ENCODE data around the gene MYOD1.

MYOD1 gene

GRCh38 chr11:17751558-17751957 lies 32.2 kb downstream of the MYOD1 start:
- DNase-seq, result no peak

- DNase-seq, result no peak
Measured at GRCh38 chr11:17752144-17752543, 32.8 kb downstream of the MYOD1 start.

DNA sequence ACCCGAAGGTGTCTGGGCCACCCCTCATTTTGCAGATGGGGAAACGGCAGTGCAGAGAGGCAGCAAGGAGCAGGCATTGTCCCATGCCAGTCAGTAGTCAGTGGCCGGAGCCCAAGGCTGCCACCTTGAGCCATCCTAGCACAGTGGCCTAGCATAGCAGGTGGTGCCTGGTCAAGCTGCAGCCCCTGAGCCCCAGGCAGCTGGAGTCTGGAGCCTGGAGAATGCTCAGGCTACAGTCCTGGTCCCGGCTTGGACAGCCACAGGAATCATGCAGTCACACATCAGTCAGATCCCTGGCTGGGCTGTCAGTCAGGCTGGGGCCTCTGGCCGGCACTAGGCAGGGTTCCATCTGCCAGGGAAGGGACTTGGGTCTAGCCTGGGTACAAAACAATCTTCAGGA lies 33.8 kb downstream of the MYOD1 start:
- DNase-seq, result no peak

GRCh38 chr11:17753641-17754040 lies 34.3 kb downstream of the MYOD1 start:
- DNase-seq, result no peak

GRCh38 chr11:17755891-17756290 lies 36.5 kb downstream of the MYOD1 start:
- DNase-seq, result no peak

- no peak for DNase-seq
Measured at GRCh38 chr11:17760102-17761029, 41.0 kb downstream of the MYOD1 start.

DNA sequence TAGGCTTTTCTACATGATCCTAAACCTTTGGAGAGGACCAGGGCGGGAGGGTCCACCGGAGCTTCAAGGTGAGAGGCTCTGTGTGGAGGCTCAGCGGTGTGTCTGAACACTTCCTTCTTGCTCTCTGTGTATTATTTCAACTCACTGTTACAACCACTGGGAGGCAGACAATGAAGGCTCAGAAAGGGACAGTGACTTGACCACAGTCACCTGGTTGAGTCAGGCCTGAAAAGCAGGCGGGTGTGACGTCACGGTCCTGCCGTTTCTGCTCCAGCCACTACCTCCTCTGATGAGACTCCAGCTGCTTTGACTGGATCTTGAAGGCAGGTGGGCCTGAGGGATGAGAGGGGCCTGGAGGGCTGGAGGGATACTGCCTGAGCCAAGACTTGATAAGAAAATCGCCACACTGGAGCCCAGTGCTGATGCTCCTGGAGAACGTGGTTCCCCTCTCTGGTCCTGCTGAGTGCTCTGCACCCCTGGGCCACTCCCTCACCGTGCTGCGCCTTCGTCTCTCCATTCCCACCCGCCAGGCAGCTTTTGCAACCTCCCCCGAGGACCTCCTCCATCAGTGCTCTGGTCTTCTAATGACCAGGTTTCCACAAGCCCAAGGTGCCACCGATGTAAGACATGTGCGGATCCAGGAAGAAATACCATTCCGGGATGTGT lies 43.1 kb downstream of the MYOD1 start:
- DNase-seq, result no peak

GRCh38 chr11:17763244-17763643 lies 43.9 kb downstream of the MYOD1 start:
- DNase-seq, result no peak

- no peak for DNase-seq
Measured at GRCh38 chr11:17763703-17764102, 44.3 kb downstream of the MYOD1 start.

GRCh38 chr11:17764446-17765218 lies 45.3 kb downstream of the MYOD1 start:
- no peak for DNase-seq

GRCh38 chr11:17765356-17766072 lies 46.1 kb downstream of the MYOD1 start:
- DNase-seq, result no peak

GRCh38 chr11:17766073-17766359 lies 46.6 kb downstream of the MYOD1 start:
- DNase-seq, result no peak

DNA sequence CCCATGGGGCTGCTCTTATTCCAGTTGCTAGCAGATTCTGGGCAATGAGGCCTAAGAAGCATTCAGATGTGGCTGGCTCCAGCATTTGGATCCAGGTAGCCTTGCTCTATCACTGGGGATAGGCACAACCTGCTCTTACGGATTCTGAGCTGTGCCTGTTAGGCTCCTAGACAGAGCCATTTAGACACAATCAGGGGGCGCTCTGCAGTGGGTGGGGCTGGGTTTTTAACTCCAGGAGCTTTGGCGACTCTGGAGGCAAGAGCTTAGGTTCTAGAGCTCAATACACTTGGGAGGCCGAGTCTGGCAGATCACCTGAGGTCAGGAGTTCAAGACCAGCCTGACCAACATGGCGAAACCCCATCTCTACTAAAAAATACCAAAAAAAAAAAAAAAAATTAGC lies 47.2 kb downstream of the MYOD1 start:
- no peak for DNase-seq

GRCh38 chr11:17767301-17767885 lies 48.0 kb downstream of the MYOD1 start:
- no peak for DNase-seq

- no peak for DNase-seq
Measured at GRCh38 chr11:17767914-17768313, 48.5 kb downstream of the MYOD1 start.

DNA sequence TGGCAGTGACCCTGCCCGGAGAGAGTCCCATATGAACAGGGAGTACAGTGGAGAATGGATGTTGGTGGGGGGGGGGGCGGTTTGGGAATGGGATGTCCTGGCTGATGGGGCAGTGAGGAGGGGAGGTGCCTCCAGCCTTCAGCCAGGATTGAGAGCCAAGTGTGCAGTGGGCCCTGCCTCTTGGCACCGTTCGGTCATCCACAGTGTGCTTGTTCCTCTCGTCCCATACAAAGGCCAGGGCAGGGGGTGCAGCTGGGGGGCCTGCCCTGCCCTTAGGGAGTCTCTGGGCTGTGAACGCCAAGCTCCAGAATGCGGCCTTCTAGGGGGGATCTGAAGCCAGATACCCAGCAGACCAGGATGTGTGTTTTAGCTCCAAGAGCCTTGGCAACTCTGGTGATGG lies 49.2 kb downstream of the MYOD1 start:
- DNase-seq, result no peak

GRCh38 chr11:17769218-17769617 lies 49.8 kb downstream of the MYOD1 start:
- no peak for DNase-seq

DNA sequence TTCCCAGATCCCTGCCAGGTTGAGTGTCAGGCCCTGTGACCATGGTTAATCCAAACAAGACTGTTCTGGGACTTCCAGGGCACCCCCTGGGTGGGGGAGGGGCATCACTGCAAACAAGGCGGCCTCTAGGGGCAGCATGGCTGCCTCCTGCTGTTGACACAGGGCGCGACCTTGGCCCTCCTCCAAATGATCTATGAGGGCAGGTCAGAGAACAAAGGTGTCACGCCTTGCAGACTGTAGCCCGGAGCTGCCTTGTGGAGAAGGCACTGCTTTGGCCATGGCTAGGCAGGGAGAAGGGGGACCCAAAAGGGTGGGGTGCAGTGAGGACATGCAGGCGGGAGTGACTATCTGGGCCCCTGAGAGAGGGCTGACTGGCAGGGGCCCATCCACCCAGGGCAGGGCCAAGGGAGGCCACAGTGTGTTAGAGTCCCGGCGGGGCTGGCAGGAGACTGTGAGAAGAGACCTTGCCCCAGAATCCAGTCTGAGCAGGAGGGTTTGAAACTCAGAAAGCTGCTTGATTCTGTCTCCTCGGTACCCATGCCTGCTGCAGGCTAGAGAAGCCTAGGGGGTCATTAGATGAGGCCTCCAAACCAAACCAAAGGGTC lies 50.8 kb downstream of the MYOD1 start:
- DNase-seq, result no peak

DNA sequence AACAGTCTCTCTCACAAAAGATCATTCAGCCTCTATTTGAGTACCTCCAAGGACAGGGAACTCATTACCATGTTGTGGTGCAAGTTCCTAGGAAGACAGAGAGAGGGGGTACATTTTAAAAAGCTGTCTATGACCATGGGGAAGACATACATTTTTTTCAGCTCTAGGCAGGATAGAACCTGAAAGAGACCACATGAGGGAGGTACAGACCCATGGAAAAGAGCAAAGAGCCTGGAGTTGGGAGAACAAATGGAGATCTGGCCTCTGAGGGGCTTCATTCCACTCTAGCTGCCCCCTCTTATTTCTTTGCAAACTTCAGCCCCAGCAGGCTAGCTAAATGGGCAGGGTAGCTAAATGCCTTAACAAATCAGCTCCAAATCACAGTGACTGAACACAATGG lies 51.5 kb downstream of the MYOD1 start:
- no peak for DNase-seq

GRCh38 chr11:17771415-17771814 lies 52.0 kb downstream of the MYOD1 start:
- DNase-seq, result no peak
